GM06990 (cell line): ENCODE measurements around the gene PPP1R2.

Source experiments
- DNase-seq: peaks from one replicate; pipeline ENCODE4 v3.0.0-alpha.2; 2011; ENCODE audit not compliant: insufficient read length; ENCODE audit errors: extremely low read depth
- H3K27me3 ChIP-seq: replicated peaks from 2 replicates; pipeline ENCODE4 v1.6.0; 2011; ENCODE audit warnings: low read length; ENCODE audit not compliant: control insufficient read depth, insufficient read depth
- H3K36me3 ChIP-seq: 2 replicates; pipeline ENCODE4 v1.5.1; 2011; ENCODE audit warnings: low read length; ENCODE audit not compliant: control insufficient read depth, insufficient read depth
- H3K4me3 ChIP-seq: replicated peaks from 2 replicates; pipeline ENCODE4 v1.5.1; 2011; ENCODE audit warnings: low read depth, mild to moderate bottlenecking, control low read depth, low read length
- TF ChIP-seq, protein P1 (sequence below): IDR thresholded peaks from 2 replicates; pipeline ENCODE4 v1.5.1; 2011; ENCODE audit warnings: low read length, control low read depth, mild to moderate bottlenecking, inconsistent platforms; ENCODE audit not compliant: insufficient read depth, poor library complexity, severe bottlenecking

PPP1R2 gene

DNA sequence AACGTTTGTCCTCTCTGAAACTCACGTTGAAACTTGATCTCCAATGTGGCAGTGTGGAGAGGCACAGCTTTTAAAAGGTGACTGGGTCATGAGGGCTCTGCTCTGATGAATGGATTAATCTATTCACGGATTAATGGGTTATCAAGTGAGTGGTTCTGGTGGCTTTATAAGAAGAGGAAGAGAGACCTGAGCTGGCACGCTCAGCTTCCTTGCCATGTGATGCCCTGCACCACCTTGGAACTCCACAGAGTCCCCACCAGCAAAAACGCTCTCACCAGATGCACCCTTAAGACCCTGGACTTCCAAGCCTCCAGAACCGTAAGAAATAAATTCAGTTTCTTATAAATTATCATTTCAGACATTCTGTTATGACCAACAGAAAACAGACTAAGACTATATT, 2.6 kb downstream of the PPP1R2 start:
- peak overlapping the region; percentile 88 for H3K4me3 ChIP-seq
- TF ChIP-seq, protein P1, sequence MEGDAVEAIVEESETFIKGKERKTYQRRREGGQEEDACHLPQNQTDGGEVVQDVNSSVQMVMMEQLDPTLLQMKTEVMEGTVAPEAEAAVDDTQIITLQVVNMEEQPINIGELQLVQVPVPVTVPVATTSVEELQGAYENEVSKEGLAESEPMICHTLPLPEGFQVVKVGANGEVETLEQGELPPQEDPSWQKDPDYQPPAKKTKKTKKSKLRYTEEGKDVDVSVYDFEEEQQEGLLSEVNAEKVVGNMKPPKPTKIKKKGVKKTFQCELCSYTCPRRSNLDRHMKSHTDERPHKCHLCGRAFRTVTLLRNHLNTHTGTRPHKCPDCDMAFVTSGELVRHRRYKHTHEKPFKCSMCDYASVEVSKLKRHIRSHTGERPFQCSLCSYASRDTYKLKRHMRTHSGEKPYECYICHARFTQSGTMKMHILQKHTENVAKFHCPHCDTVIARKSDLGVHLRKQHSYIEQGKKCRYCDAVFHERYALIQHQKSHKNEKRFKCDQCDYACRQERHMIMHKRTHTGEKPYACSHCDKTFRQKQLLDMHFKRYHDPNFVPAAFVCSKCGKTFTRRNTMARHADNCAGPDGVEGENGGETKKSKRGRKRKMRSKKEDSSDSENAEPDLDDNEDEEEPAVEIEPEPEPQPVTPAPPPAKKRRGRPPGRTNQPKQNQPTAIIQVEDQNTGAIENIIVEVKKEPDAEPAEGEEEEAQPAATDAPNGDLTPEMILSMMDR, result no peak
- DNase-seq, result no peak
- H3K27me3 ChIP-seq, result no peaks in the 10 kb centered on the region
- H3K36me3 ChIP-seq, result no peaks in the 10 kb centered on the region

DNA sequence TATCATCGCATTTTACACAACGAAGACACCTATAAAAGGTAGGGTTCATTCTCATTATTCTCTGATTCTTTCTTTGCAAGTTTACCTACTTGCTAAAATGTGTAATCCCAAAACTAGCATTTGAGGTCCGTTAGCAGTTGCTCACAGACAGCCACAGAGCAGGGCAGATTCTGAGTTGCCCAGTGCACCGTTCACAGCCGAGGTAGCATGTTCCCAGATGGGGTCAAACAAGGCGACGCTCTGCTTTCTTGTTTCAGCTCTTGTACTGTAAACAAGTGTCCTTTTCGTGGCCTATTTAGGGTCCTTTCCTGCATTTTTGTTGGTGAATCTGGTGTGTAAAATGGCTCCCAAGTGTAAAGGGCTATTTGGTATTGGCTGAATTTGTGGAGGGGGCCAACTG, 3.1 kb downstream of the PPP1R2 start:
- Histone ChIP-seq H3K36me3 (no peaks in the 10 kb centered on the region), H3K27me3 (no peaks in the 10 kb centered on the region), H3K4me3 (peak overlapping the region; percentile 88)
- TF ChIP-seq, protein P1, result no peak
- DNase-seq, result no peak

DNA sequence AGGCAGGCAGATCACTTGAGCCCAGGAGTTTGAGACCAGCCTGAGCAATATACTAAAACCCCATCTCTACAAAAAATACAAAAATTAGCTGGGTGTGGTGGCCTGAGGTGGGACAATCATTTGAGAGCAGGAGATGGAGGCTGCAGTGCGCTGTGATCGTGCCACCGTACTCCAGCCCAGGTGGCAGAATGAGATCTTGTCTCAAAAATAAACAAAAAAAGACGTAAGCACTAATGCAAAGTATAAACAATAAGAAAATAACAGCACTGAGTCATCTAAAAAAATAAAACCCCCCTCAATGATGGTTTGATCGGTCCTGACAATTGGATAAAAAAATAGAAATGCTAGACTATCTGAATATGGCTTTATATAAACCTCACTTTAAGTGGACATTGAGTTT, 3.6 kb downstream of the PPP1R2 start:
- TF ChIP-seq, protein P1, result no peak
- Histone ChIP-seq H3K27me3 (no peaks in the 10 kb centered on the region), H3K4me3 (no peak overlapping the region; the same call in 1 of the 2 replicates), H3K36me3 (no peaks in the 10 kb centered on the region)
- DNase-seq, result no peak

DNA sequence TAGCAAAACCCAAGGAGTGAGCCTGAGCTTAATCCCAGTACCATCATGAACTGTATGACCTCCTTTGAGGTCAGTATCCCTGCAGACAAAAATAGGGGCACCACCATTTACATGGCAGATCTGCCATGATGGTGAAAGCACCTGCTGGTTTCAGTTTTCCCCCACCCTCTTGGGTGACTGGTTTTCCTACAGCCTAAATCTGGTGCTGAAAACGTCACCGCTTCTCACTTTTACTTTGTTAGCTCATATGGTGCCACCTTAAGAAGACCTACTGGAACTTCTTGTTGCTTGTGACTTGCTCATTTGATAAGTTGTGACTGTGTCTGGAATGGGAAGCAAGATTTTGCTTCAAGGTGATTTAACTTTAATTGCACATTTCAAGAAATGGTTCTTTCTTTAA, 5.1 kb downstream of the PPP1R2 start:
- DNase-seq, result peak; percentile 54
- TF ChIP-seq, protein P1, result no peak
- peak overlapping the region; percentile 32; the same call in 1 of the 2 replicates for H3K4me3 ChIP-seq
- H3K27me3 ChIP-seq, result no peaks in the 10 kb centered on the region
- H3K36me3 ChIP-seq, result no peaks in the 10 kb centered on the region

DNA sequence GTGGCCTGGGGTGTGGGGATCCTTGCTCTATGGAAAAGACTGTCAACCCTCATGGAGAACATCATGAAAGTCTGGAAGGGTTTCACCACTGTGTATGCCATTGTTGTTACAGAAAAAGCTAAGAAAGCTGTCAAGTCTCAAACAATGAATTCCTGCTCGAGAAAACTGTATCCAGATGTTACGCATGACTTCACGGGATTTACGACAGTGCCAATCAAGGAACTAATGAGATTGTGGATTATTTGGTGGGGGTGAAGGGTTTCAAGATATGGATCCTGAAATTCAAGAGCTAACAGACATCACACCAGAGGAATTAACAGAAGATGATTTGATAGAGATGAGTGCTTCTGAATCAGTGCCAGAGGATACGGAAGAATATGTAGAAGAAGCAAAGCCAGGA, 7.8 kb downstream of the PPP1R2 start:
- H3K27me3 ChIP-seq, result no peaks in the 10 kb centered on the region
- no peak overlapping the region for H3K4me3 ChIP-seq
- H3K36me3 ChIP-seq, result no peaks in the 10 kb centered on the region
- DNase-seq, result no peak
- TF ChIP-seq, protein P1, result no peak

DNA sequence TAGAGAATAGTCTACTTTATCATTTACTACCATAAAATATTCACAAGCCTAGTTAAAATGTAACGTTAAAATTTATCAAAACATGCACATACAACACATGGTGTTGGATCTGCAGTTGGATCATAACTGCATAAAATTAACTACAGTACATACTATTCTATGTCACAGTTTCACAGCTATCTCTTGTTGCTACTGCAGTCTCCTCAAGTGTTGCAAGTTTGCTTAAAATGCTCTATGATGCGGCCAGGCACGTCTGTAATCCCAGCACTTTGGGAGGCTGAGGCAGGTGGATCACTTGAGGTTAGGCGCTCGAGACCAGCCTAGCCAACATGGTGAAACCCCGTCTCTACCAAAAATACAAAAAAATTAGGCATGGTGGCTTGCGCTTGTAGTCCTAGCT, 10.3 kb downstream of the PPP1R2 start:
- no peak overlapping the region for H3K4me3 ChIP-seq
- no peaks in the 10 kb centered on the region for H3K27me3 ChIP-seq
- no peaks in the 10 kb centered on the region; the same call in 1 of the 2 replicates for H3K36me3 ChIP-seq
- no peak for DNase-seq
- TF ChIP-seq, protein P1, result no peak
